GM06990 (cell line): Measurements from ENCODE around the gene COG3.
"Not testable (repeated sequence)": the region's sequence is repeated elsewhere in the genome, so short reads cannot be mapped to it uniquely, and the experiment has no call there.

ENCODE experiments used
- DNase-seq: peaks from one replicate; pipeline ENCODE4 v3.0.0-alpha.2; 2011; ENCODE audit not compliant: insufficient read length; ENCODE audit errors: extremely low read depth
- H3K27me3 ChIP-seq: replicated peaks from 2 replicates; pipeline ENCODE4 v1.6.0; 2011; ENCODE audit warnings: low read length; ENCODE audit not compliant: control insufficient read depth, insufficient read depth
- H3K36me3 ChIP-seq: 2 replicates; pipeline ENCODE4 v1.5.1; 2011; ENCODE audit warnings: low read length; ENCODE audit not compliant: control insufficient read depth, insufficient read depth
- H3K4me3 ChIP-seq: replicated peaks from 2 replicates; pipeline ENCODE4 v1.5.1; 2011; ENCODE audit warnings: low read depth, mild to moderate bottlenecking, control low read depth, low read length
- TF ChIP-seq, protein P1 (sequence below): IDR thresholded peaks from 2 replicates; pipeline ENCODE4 v1.5.1; 2011; ENCODE audit warnings: low read length, control low read depth, mild to moderate bottlenecking, inconsistent platforms; ENCODE audit not compliant: insufficient read depth, poor library complexity, severe bottlenecking

The COG3 gene, protein sequence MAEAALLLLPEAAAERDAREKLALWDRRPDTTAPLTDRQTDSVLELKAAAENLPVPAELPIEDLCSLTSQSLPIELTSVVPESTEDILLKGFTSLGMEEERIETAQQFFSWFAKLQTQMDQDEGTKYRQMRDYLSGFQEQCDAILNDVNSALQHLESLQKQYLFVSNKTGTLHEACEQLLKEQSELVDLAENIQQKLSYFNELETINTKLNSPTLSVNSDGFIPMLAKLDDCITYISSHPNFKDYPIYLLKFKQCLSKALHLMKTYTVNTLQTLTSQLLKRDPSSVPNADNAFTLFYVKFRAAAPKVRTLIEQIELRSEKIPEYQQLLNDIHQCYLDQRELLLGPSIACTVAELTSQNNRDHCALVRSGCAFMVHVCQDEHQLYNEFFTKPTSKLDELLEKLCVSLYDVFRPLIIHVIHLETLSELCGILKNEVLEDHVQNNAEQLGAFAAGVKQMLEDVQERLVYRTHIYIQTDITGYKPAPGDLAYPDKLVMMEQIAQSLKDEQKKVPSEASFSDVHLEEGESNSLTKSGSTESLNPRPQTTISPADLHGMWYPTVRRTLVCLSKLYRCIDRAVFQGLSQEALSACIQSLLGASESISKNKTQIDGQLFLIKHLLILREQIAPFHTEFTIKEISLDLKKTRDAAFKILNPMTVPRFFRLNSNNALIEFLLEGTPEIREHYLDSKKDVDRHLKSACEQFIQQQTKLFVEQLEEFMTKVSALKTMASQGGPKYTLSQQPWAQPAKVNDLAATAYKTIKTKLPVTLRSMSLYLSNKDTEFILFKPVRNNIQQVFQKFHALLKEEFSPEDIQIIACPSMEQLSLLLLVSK

DNA sequence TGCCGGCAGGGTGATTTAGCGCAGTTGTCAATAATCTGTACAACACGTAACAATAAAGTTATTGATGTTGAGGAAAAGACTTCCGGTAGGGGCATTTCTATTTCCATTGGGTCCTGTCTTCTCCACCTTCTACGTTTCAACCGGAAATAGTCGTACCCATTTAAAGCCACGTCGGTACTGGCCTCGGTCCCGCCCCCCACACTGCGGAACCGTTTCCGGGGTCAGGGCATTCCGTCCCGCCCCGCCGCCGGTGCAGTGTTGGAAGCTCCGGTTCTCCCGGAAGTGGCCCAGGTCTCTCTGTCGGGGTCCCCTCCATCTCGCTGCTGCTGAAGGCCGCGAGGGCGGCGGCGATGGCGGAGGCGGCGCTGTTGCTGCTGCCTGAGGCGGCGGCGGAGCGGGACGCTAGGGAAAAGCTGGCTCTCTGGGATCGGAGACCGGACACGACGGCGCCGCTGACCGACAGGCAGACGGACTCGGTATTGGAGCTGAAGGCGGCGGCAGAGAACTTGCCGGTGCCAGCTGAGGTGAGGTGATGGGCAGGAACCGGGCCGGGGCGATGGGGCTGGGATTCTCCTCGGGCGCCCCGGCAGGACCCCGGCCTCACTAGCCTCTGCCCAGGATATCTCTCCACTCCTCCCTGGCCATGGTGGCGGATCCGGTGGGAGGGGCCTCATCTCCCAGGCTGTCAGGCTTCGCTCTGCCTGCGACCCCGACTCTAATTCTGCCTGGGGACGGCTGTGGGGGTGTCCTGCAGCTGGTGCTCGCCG, at the start of gene COG3:
TSS of gene COG3 (plus strand) at position 253 of the 767 bp plus-strand sequence. CDS start at position 351, 98 bp downstream.
- TF ChIP-seq, protein P1, sequence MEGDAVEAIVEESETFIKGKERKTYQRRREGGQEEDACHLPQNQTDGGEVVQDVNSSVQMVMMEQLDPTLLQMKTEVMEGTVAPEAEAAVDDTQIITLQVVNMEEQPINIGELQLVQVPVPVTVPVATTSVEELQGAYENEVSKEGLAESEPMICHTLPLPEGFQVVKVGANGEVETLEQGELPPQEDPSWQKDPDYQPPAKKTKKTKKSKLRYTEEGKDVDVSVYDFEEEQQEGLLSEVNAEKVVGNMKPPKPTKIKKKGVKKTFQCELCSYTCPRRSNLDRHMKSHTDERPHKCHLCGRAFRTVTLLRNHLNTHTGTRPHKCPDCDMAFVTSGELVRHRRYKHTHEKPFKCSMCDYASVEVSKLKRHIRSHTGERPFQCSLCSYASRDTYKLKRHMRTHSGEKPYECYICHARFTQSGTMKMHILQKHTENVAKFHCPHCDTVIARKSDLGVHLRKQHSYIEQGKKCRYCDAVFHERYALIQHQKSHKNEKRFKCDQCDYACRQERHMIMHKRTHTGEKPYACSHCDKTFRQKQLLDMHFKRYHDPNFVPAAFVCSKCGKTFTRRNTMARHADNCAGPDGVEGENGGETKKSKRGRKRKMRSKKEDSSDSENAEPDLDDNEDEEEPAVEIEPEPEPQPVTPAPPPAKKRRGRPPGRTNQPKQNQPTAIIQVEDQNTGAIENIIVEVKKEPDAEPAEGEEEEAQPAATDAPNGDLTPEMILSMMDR = peak; percentile 26
- peak within 1 kb of the TSS; percentile 99 for H3K4me3 ChIP-seq
- DNase-seq = peak; percentile 96
- H3K27me3 ChIP-seq = no peaks in the 10 kb centered on the region
- no peaks in the 10 kb centered on the region for H3K36me3 ChIP-seq

DNA sequence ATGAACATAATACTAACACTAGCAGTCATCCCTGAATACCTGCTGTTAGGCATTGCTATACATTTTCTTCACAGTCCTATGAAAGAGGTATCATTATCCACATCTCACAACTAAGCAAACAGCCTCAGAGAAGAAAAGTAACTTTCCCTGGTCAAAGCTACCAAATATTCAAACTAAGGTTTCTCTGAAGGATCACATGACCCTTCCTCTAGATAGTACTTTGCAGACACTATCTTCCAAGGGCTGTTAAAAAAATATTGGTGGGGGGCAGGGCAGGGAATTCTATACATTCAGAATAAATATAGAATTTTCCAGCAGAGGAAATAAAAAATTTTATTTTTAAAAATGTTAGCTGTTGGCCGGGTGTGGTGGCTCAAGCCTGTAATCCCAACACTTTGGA, 49.6 kb upstream of the COG3 start:
- Histone ChIP-seq H3K36me3 (peaks cover 2% of the 10 kb centered on the region), H3K27me3 (no peaks in the 10 kb centered on the region), H3K4me3 (no peak overlapping the region)
- no peak for DNase-seq
- TF ChIP-seq, protein P1 = no peak

DNA sequence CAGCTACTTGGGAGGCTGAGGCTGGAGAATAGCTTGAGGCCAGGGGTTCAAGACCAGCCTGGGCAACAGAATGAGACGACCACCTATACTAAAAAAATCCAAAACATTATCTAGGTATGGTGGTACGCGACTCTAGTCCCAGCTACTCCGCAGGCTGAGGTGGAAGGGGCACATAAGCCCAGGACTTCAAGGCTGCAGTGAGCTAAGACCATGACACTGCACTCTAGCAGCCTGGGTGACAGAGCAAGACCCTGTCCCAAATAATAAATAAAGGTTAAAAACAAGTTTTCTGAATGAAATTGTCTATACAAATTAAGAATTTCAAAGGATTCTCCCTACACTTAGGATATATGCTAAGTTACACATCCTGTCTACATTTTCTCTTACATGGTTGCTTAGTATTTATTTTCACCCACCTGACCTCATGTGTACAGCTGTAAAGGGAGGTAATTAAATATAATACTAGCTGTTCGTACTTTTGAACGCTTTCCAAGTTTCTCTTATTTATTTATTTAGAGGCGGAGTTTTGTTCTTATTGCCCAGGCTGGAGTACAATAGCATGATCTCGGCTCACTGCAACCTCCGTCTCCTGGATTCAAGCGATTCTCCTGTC, 48.1 kb upstream of the COG3 start:
- Histone ChIP-seq H3K36me3 (no peaks in the 10 kb centered on the region; the same call in 1 of the 2 replicates), H3K27me3 (no peaks in the 10 kb centered on the region), H3K4me3 (peak overlapping the region; percentile 86)
- DNase-seq = peak; percentile 28
- TF ChIP-seq, protein P1 = no peak

DNA sequence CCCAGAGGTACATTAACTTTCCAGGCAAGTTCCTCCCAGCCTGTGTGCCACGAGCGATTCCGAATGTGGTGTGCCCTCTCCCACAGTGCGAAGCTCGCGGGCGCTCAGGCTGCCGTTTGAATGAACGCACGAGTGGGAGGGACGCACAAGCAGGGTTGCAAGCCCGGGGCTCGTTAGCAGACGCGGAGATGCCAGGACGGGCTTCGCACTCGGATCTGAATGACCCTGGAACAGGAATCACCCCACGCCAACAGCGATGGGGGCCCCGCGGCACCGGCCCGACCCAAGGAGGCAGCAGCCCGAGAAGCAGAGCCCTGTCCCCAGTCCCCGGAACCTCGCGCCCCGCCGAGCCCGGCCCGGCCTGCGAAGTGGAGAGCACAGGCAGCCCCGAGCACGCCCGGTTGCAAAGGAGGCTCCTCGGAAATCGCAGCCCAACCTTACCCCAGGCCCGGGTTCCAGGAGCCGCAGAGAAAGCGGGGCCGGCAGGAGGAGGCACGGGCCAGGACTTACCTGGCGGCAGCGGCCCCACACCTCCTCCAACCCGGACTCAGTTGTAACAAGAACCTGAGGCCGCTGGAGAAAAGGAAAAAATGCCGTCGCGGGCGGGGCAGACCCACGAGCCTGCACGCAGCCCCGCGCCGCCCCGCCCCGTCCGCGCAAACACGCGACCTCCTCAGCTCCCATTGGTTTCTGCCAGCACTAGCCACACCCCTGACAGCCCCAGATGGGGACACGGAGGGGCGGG, 46.8 kb upstream of the COG3 start, which contains the start of gene SLC25A30:
TSS of gene SLC25A30 (minus strand) at position 584 of the 745 bp plus-strand sequence. CDS start 6,948 bp downstream, outside the sequence.
- H3K27me3 ChIP-seq = no peaks in the 10 kb centered on the region
- DNase-seq = peak; percentile 93
- H3K36me3 ChIP-seq = no peaks in the 10 kb centered on the region
- TF ChIP-seq, protein P1 = no peak
- H3K4me3 ChIP-seq = peak within 1 kb of the TSS; percentile 86

DNA sequence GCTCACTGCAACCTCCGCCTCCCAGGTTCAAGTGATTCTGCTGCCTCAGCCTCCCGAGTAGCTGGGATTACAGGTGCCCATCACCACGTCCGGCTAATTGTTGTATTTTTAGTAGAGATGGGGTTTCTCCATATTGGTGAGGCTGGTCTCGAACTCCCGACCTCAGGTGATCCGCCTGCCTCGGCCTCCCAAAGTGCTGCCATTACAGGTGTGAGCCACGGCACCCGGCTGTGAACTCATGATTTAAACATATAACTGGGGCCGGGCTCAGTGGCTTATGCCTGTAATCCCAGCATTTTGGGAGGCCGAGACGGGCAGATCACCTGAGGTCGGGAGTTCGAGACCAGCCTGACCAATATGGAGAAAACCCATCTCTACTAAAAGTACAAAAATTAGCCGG, 45.4 kb upstream of the COG3 start:
- not testable (repeated sequence) for DNase-seq

More for the DNA sequence above, 45.4 kb upstream of the COG3 start:
- H3K36me3 ChIP-seq, H3K4me3 ChIP-seq, H3K27me3 ChIP-seq: not testable (repeated sequence)
